HL-60 (cell line): ENCODE results near the gene ARHGEF7.

Experiments
- DNase-seq, 2 experiments: peaks; one replicate each; pipeline ENCODE4 v3.0.0-alpha.2; 2010 to 2020; ENCODE audit warnings: low read depth in 1 of 2, low spot score in 1 of 2
- H3K27ac ChIP-seq: fragments of 250-450 bp; sonication (Bioruptor Pico); replicated peaks from 2 replicates; pipeline ENCODE4 v1.5.1; 2020; ENCODE audit warnings: mild to moderate bottlenecking, moderate library complexity
- H3K27me3 ChIP-seq: fragments of 250-450 bp; sonication (Bioruptor Pico); 2 replicates; pipeline ENCODE4 v1.5.1; 2021; ENCODE audit warnings: mild to moderate bottlenecking, moderate library complexity; ENCODE audit not compliant: insufficient read depth, poor library complexity, severe bottlenecking
- H3K4me3 ChIP-seq: replicated peaks from 2 replicates; pipeline ENCODE4 v1.5.1; 2011; ENCODE audit warnings: mild to moderate bottlenecking, control low read depth, low read length; ENCODE audit not compliant: insufficient read depth
- CTCF ChIP-seq: IDR thresholded peaks from one replicate; pipeline ENCODE4 v1.5.1; 2011; ENCODE audit warnings: low read length, control low read depth, inconsistent platforms; ENCODE audit not compliant: insufficient read depth
- GABPA ChIP-seq: IDR thresholded peaks from 2 replicates; pipeline ENCODE4 v1.6.1; 2012; ENCODE audit warnings: low read depth
- POLR2AphosphoS5 ChIP-seq: IDR thresholded peaks from 2 replicates; pipeline ENCODE4 v1.6.1; 2012; ENCODE audit warnings: low read depth
- REST ChIP-seq: IDR thresholded peaks from 2 replicates; pipeline ENCODE4 v1.6.1; 2012; ENCODE audit warnings: low read depth; ENCODE audit not compliant: insufficient replicate concordance
- SPI1 ChIP-seq: IDR thresholded peaks from 2 replicates; pipeline ENCODE4 v1.6.1; 2012; ENCODE audit warnings: low read depth, mild to moderate bottlenecking, borderline replicate concordance

ARHGEF7 gene

GRCh38 chr13:111344471-111345191 lies 229.5 kb downstream of the ARHGEF7 start:
- DNase-seq: no peak
- H3K27me3 ChIP-seq: no peaks in the 10 kb centered on the region
- TF ChIP-seq REST: no peak
- TF ChIP-seq SPI1: no peak
- TF ChIP-seq POLR2AphosphoS5: no peak
- TF ChIP-seq CTCF: no peak
- no peak for TF ChIP-seq GABPA
- H3K4me3 ChIP-seq: no peak overlapping the region
- H3K27ac ChIP-seq: no peak overlapping the region

GRCh38 chr13:111345682-111346081 lies 230.6 kb downstream of the ARHGEF7 start:
- Histone ChIP-seq H3K27ac (no peak overlapping the region), H3K27me3 (no peaks in the 10 kb centered on the region), H3K4me3 (no peak overlapping the region)
- TF ChIP-seq SPI1 (no peak), CTCF (no peak), GABPA (no peak), REST (no peak), POLR2AphosphoS5 (no peak)
- no peak for DNase-seq

- no peak for TF ChIP-seq SPI1
- no peak for TF ChIP-seq REST
- no peak for TF ChIP-seq CTCF
- no peak for TF ChIP-seq GABPA
- TF ChIP-seq POLR2AphosphoS5: no peak
- no peaks in the 10 kb centered on the region for H3K27me3 ChIP-seq
- H3K4me3 ChIP-seq: no peak overlapping the region
These were observed 231.1 kb downstream of the ARHGEF7 start for GRCh38 chr13:111346101-111346680.

More at GRCh38 chr13:111346101-111346680, 231.1 kb downstream of the ARHGEF7 start:
- DNase-seq: no peak
- no peak overlapping the region for H3K27ac ChIP-seq
